Pancreas (tissue), 10 donors: ENCODE data around the gene GALNT10. TPM values are rescaled to one million over a fixed set of nuclear protein-coding genes. Genes with fewer than 3 reads are reported as not detected.

Experiments used
- ATAC-seq, 4 donors: fragments of 200-7000 bp; cut with Tn5 transposase; one replicate each; pipeline versions ENCODE4 v1.8.0 to v1.9.1; 2020; ENCODE audit warnings: mild to moderate bottlenecking in 4 of 4, moderate library complexity in 4 of 4
- DNase-seq, 6 donors: peaks; one replicate each; pipeline ENCODE4 v3.0.0-alpha.2; 2020
- FAIRE-seq: peaks from 2 replicates; lab custom pipeline; 2012; peaks lifted over from hg19 to GRCh38; lab: Jason Lieb, UNC
- H3K27ac ChIP-seq, 4 donors: fragments of 200-600 bp; sonication (generic); 1 replicate in 3 of 4; 2 replicates in 1 of 4; pipeline versions ENCODE4 v1.5.0 to v1.8.0; 2020
- H3K27me3 ChIP-seq, 4 donors: fragments of 200-600 bp; one replicate each; pipeline ENCODE4 v1.8.0; 2021
- H3K36me3 ChIP-seq, 3 donors: fragments of 200-600 bp; sonication (generic) in 1 of 3; one replicate each; pipeline versions ENCODE4 v1.5.0 to v1.8.0; 2020 to 2021
- H3K4me1 ChIP-seq, 3 donors: fragments of 200-600 bp; one replicate each; pipeline ENCODE4 v1.8.0; 2021
- H3K4me3 ChIP-seq, 4 donors: fragments of 200-600 bp; sonication (generic) in 2 of 4; one replicate each; pipeline versions ENCODE4 v1.5.0 to v1.8.0; 2020 to 2021
- H3K9me3 ChIP-seq, 4 donors: fragments of 200-600 bp; one replicate each; pipeline ENCODE4 v1.8.0; 2021
- CTCF ChIP-seq, 4 donors: fragments of 200-600 bp; sonication (generic) in 3 of 4; IDR thresholded peaks; one replicate each; pipeline versions ENCODE4 v1.5.0 to v1.8.0; 2021; ENCODE audit warnings: antibody characterized with exemption in 4 of 4
- WGBS, 2 donors: extraction: QIAGEN DNeasy Blood & Tissue Kit; methylation state at CpG; one replicate each; pipeline ENCODE4 v1.1.7; 2013; 5-methylcytosine and 5-hydroxymethylcytosine counted together
- intact Hi-C, 3 donors: fragments of 100-400 bp; cut with DNase I; formaldehyde crosslinking; loops; one replicate each; pipeline versions ENCODE4 v1.11.1 to v1.14.2; 2022
- polyA plus RNA-seq, 2 donors: library from polyadenylated mRNA; stranded (reverse); fragments of 200-250 nt; gene quantifications; one replicate each; pipeline ENCODE4 v1.2.3, GENCODE V29; 2013
- total RNA-seq, 6 donors: library from RNA; stranded (reverse); fragmentation: NEBNext Ultra II Directional in 4 of 6; extraction: Animal tissue kit (Norgen Biotek cat#: 25700) in 4 of 6; gene quantifications; one replicate each; pipeline versions ENCODE4 v1.2.1 to v1.2.4, GENCODE V29; 2021 to 2023
- donor health status: healthy with polysubstance abuse.
- donor health status: DM: no; HTN: no; CAD: no; lungs with moderate emphysema.
- donor health status: DM: no; HTN: no; CAD: no.
- donor health status: control.
- donor health status: control.
- donor health status: Bipolar disorder and iron deficiency.
- donor health status: DM: yes; HTN: yes; CAD: no.
- donor health status: DM: no; HTN: no; CAD: no.
- donor health status: DM: no; HTN: no; CAD: no.
- donor health status: DM: yes; HTN: yes; CAD: no.

The GALNT10 gene
- total and polyA plus RNA-seq, 8 donors, result 4.4 to 23.1 (median 13.4) TPM

- intact Hi-C loops, result no loop called here
- H3K36me3 ChIP-seq, result no peaks in the 10 kb centered on the region
- H3K4me1 ChIP-seq, result no peaks in the 10 kb centered on the region
- 87 to 94% methylated on average over 4 of the region's 4 CpGs for WGBS, 2 donors
- no peak overlapping the region for H3K27ac ChIP-seq
- ATAC-seq (no peak), FAIRE-seq (no peak), DNase-seq (no peak)
- H3K4me3 ChIP-seq, result no peak overlapping the region
- no peaks in the 10 kb centered on the region for H3K27me3 ChIP-seq
- H3K9me3 ChIP-seq, result no peaks in the 10 kb centered on the region
- no peak for TF ChIP-seq CTCF (IDR thresholded peaks at IDR 0.05)
Observed at GRCh38 chr5:154217462-154217861, 26.9 kb downstream of the GALNT10 start.

GRCh38 chr5:154218786-154219185 is 28.3 kb downstream of the GALNT10 start:
- DNase-seq (no peak), ATAC-seq (no peak), FAIRE-seq (no peak)
- TF ChIP-seq CTCF (IDR thresholded peaks at IDR 0.05), result no peak
- Histone ChIP-seq H3K36me3 (no peaks in the 10 kb centered on the region), H3K27me3 (no peaks in the 10 kb centered on the region), H3K4me1 (no peaks in the 10 kb centered on the region), H3K27ac (no peak overlapping the region), H3K9me3 (no peaks in the 10 kb centered on the region), H3K4me3 (no peak overlapping the region)
- 94 to 95% methylated on average over 8 of the region's 8 CpGs for WGBS, 2 donors
- intact Hi-C loops, result no loop called here

- intact Hi-C loops, result no loop called here
- DNase-seq (no peak), FAIRE-seq (no peak), ATAC-seq (peak in 1 of 4 donors; percentile 36)
- H3K9me3 ChIP-seq, result no peaks in the 10 kb centered on the region
- no peaks in the 10 kb centered on the region for H3K4me1 ChIP-seq
- no peak for TF ChIP-seq CTCF (IDR thresholded peaks at IDR 0.05)
- no peaks in the 10 kb centered on the region for H3K36me3 ChIP-seq
- H3K27me3 ChIP-seq, result no peaks in the 10 kb centered on the region
- no peak overlapping the region for H3K27ac ChIP-seq
- no peak overlapping the region for H3K4me3 ChIP-seq
Observed at GRCh38 chr5:154220625-154221024, 30.1 kb downstream of the GALNT10 start.

- intact Hi-C loops, result no loop called here
- peak in 2 of 4 donors; percentile 65 to 72 for ATAC-seq
- FAIRE-seq, result no peak
- Histone ChIP-seq H3K27me3 (no peaks in the 10 kb centered on the region), H3K27ac (no peak overlapping the region), H3K9me3 (no peaks in the 10 kb centered on the region), H3K4me1 (no peaks in the 10 kb centered on the region), H3K4me3 (no peak overlapping the region), H3K36me3 (no peaks in the 10 kb centered on the region)
- DNase-seq, result no peak
- no peak for TF ChIP-seq CTCF (IDR thresholded peaks at IDR 0.05)
- WGBS, 2 donors, result 83 to 85% methylated on average over 8 of the region's 8 CpGs
Observed at GRCh38 chr5:154221371-154221896, 30.9 kb downstream of the GALNT10 start.

- H3K9me3 ChIP-seq, result no peaks in the 10 kb centered on the region
- no peaks in the 10 kb centered on the region for H3K4me1 ChIP-seq
- no peaks in the 10 kb centered on the region for H3K36me3 ChIP-seq
- TF ChIP-seq CTCF (IDR thresholded peaks at IDR 0.05), result no peak
- ATAC-seq, result no peak
- DNase-seq, result no peak
- no peaks in the 10 kb centered on the region for H3K27me3 ChIP-seq
- intact Hi-C loops, result no loop called here
- no peak for FAIRE-seq
- no peak overlapping the region for H3K27ac ChIP-seq
- H3K4me3 ChIP-seq, result no peak overlapping the region
- WGBS, 2 donors, result 85 to 90% methylated on average over 2 of the region's 2 CpGs
Observed at GRCh38 chr5:154222414-154222813, 31.9 kb downstream of the GALNT10 start.
